ENCODE results near the gene PPP1R7.

The PPP1R7 gene

GRCh38 chr2:241228081-241228859, 78.0 kb downstream of the PPP1R7 start:
- DNase-seq: no peak
- peaks cover 25% of the 10 kb centered on the region for H4K20me1 ChIP-seq (ENCODE audit: insufficient read depth, low read length)

GRCh38 chr2:241228860-241229516, 78.7 kb downstream of the PPP1R7 start:
- Histone ChIP-seq H3K4me1 (ENCODE audit: insufficient read depth, low read length) (no peaks in the 10 kb centered on the region), H2AFZ (ENCODE audit: low read depth, low read length) (no peak overlapping the region), H3K27me3 (ENCODE audit: insufficient read depth, low read length, poor library complexity) (no peaks in the 10 kb centered on the region), H4K20me1 (ENCODE audit: insufficient read depth, low read length) (peaks cover 27% of the 10 kb centered on the region), H3K9me3 (ENCODE audit: insufficient read depth, low read length, severe bottlenecking) (no peaks in the 10 kb centered on the region), H3K27ac (ENCODE audit: low read length) (no peak overlapping the region), H3K79me2 (ENCODE audit: insufficient read depth, low read length) (no peaks in the 10 kb centered on the region), H3K9ac (ENCODE audit: low read depth, low read length) (no peak overlapping the region), H3K4me3 (ENCODE audit: low read depth in 1 of 2, low read length in 2 of 2) (no peak overlapping the region), H3K4me2 (ENCODE audit: insufficient read depth, low read length) (no peak overlapping the region), H3K36me3 (ENCODE audit: insufficient read depth, low read length) (peaks cover 82% of the 10 kb centered on the region)
- TF ChIP-seq EZH2 (IDR thresholded peaks at IDR 0.05; ENCODE audit: borderline replicate concordance, low read depth, low read length, severe bottlenecking) (no peak), CTCF (IDR thresholded peaks at IDR 0.05; ENCODE audit: borderline replicate concordance, extremely low read depth, low read length, poor library complexity, severe bottlenecking) (no peak)
- DNase-seq (no peak), ATAC-seq (ENCODE audit: insufficient read depth, low read depth) (no peak)

More at GRCh38 chr2:241228081-241228859, 78.0 kb downstream of the PPP1R7 start:
- Histone ChIP-seq H3K36me3 (ENCODE audit: insufficient read depth, low read length) (peaks cover 75% of the 10 kb centered on the region), H3K27ac (ENCODE audit: low read length) (no peak overlapping the region), H3K9me3 (ENCODE audit: insufficient read depth, low read length, severe bottlenecking) (no peaks in the 10 kb centered on the region), H3K4me3 (ENCODE audit: low read depth in 1 of 2, low read length in 2 of 2) (no peak overlapping the region), H3K9ac (ENCODE audit: low read depth, low read length) (no peak overlapping the region), H3K79me2 (ENCODE audit: insufficient read depth, low read length) (no peaks in the 10 kb centered on the region), H3K4me2 (ENCODE audit: insufficient read depth, low read length) (no peak overlapping the region), H3K27me3 (ENCODE audit: insufficient read depth, low read length, poor library complexity) (no peaks in the 10 kb centered on the region), H3K4me1 (ENCODE audit: insufficient read depth, low read length) (no peaks in the 10 kb centered on the region), H2AFZ (ENCODE audit: low read depth, low read length) (no peak overlapping the region)
- TF ChIP-seq CTCF (IDR thresholded peaks at IDR 0.05; ENCODE audit: borderline replicate concordance, extremely low read depth, low read length, poor library complexity, severe bottlenecking) (no peak), EZH2 (IDR thresholded peaks at IDR 0.05; ENCODE audit: borderline replicate concordance, low read depth, low read length, severe bottlenecking) (no peak)
- no peak for ATAC-seq (ENCODE audit: insufficient read depth, low read depth)

GRCh38 chr2:241229563-241230401, 79.5 kb downstream of the PPP1R7 start:
- TF ChIP-seq CTCF (IDR thresholded peaks at IDR 0.05; ENCODE audit: borderline replicate concordance, extremely low read depth, low read length, poor library complexity, severe bottlenecking): no peak
- no peak for TF ChIP-seq EZH2 (IDR thresholded peaks at IDR 0.05; ENCODE audit: borderline replicate concordance, low read depth, low read length, severe bottlenecking)
- Histone ChIP-seq H3K4me2 (ENCODE audit: insufficient read depth, low read length) (no peak overlapping the region), H3K27me3 (ENCODE audit: insufficient read depth, low read length, poor library complexity) (no peaks in the 10 kb centered on the region), H3K27ac (ENCODE audit: low read length) (no peak overlapping the region), H2AFZ (ENCODE audit: low read depth, low read length) (no peak overlapping the region), H3K4me1 (ENCODE audit: insufficient read depth, low read length) (no peaks in the 10 kb centered on the region), H3K36me3 (ENCODE audit: insufficient read depth, low read length) (peaks cover 90% of the 10 kb centered on the region), H3K9ac (ENCODE audit: low read depth, low read length) (no peak overlapping the region), H3K9me3 (ENCODE audit: insufficient read depth, low read length, severe bottlenecking) (no peaks in the 10 kb centered on the region), H3K4me3 (ENCODE audit: low read depth in 1 of 2, low read length in 2 of 2) (no peak overlapping the region), H4K20me1 (ENCODE audit: insufficient read depth, low read length) (peaks cover 28% of the 10 kb centered on the region), H3K79me2 (ENCODE audit: insufficient read depth, low read length) (no peaks in the 10 kb centered on the region)
- ATAC-seq (ENCODE audit: insufficient read depth, low read depth) (no peak), DNase-seq (no peak)

Measured in DND-41 (cell line).